Endothelial cell of umbilical vein (primary cell): Measurements from ENCODE around the gene PLCB4. TPM values are rescaled to one million over a fixed set of nuclear protein-coding genes. Genes with fewer than 3 reads are reported as not detected.

Experiments used
- BruUV-seq: library from RNA; stranded (reverse); fragments of 400-500 nt; replicated peaks from 2 replicates; lab custom pipeline; 2021; lab: Mats Ljungman, UMichigan
- CTCF ChIA-PET: fragments of 300-600, 350-600 bp; sonication (Branson Sonifier 250); formaldehyde crosslinking; loops from one replicate; lab custom pipeline; 2021; ENCODE audit warnings: antibody characterized with exemption, inconsistent platforms; lab: Charles Lee
- POLR2A ChIA-PET: fragments of 300-600, 350-600 bp; sonication (Branson Sonifier 250); formaldehyde crosslinking; loops from one replicate; lab custom pipeline; 2021; ENCODE audit warnings: antibody characterized with exemption, inconsistent platforms; lab: Charles Lee
- DNase-seq: peaks from one replicate; pipeline ENCODE4 v3.0.0-alpha.2; 2011; ENCODE audit warnings: low read depth, low spot score
- FAIRE-seq: peaks from 2 replicates; lab custom pipeline; 2011; peaks lifted over from hg19 to GRCh38; lab: Jason Lieb, UNC
- H2AFZ ChIP-seq: 2 replicates; pipeline ENCODE4 v1.6.0; 2012; ENCODE audit warnings: low read depth, low read length, control low read depth, inconsistent platforms
- H3K27ac ChIP-seq: 2 replicates; pipeline ENCODE4 v1.5.1; 2011; ENCODE audit warnings: low read depth, mild to moderate bottlenecking, control low read depth, low read length, moderate library complexity; ENCODE audit not compliant: insufficient read depth
- H3K27me3 ChIP-seq, 2 experiments: 2 replicates each; pipeline versions ENCODE4 v1.6.0 to v1.6.1; 2011; ENCODE audit warnings: low read length in 2 of 2, mixed read lengths in 1 of 2; ENCODE audit not compliant: control insufficient read depth in 2 of 2, insufficient read depth in 2 of 2
- H3K36me3 ChIP-seq, 2 experiments: 2 replicates in 1 of 2; 3 replicates in 1 of 2; pipeline ENCODE4 v1.5.1; 2011; ENCODE audit warnings: low read length in 2 of 2, mild to moderate bottlenecking in 1 of 2, moderate library complexity in 1 of 2; ENCODE audit not compliant: control insufficient read depth in 2 of 2, insufficient read depth in 2 of 2; ENCODE audit errors: extremely low read depth in 1 of 2
- H3K4me1 ChIP-seq: 3 replicates; pipeline ENCODE4 v1.5.1; 2011; ENCODE audit warnings: mild to moderate bottlenecking, low read length; ENCODE audit not compliant: control insufficient read depth, insufficient read depth; ENCODE audit errors: extremely low read depth
- H3K4me2 ChIP-seq: 2 replicates; pipeline ENCODE4 v1.6.1; 2011; ENCODE audit warnings: low read length, control low read depth, mixed read lengths; ENCODE audit not compliant: insufficient read depth
- H3K4me3 ChIP-seq, 3 experiments: fragments of 200-600 bp in 1 of 3; sonication (generic), shearing (Covaris generic) in 1 of 3; replicated peaks in 1 of 3; 2 replicates each; pipeline ENCODE4 v1.5.1; 2011 to 2016; ENCODE audit warnings: control low read depth in 3 of 3, low read length in 3 of 3, mild to moderate bottlenecking in 2 of 3, inconsistent platforms in 1 of 3, low read depth in 1 of 3, moderate library complexity in 1 of 3; ENCODE audit not compliant: insufficient read depth in 1 of 3
- H3K79me2 ChIP-seq: 2 replicates; pipeline ENCODE4 v1.6.0; 2012; ENCODE audit warnings: low read length, inconsistent platforms; ENCODE audit not compliant: control insufficient read depth, insufficient read depth
- H3K9ac ChIP-seq: replicated peaks from 2 replicates; pipeline ENCODE3; 2011; ENCODE audit warnings: low read length, control low read depth; ENCODE audit not compliant: insufficient read depth; ENCODE audit errors: extremely low read depth
- H3K9me1 ChIP-seq: replicated peaks from 3 replicates; pipeline ENCODE4 v1.6.0; 2011; ENCODE audit warnings: mild to moderate bottlenecking, low read length; ENCODE audit not compliant: control insufficient read depth, insufficient read depth; ENCODE audit errors: extremely low read depth
- H3K9me3 ChIP-seq: replicated peaks from 2 replicates; pipeline ENCODE4 v1.5.1; 2012; ENCODE audit warnings: low read length, inconsistent platforms; ENCODE audit not compliant: control insufficient read depth, insufficient read depth
- H4K20me1 ChIP-seq: replicated peaks from 2 replicates; pipeline ENCODE3; 2011; ENCODE audit warnings: mild to moderate bottlenecking, low read length; ENCODE audit not compliant: control insufficient read depth, insufficient read depth; ENCODE audit errors: extremely low read depth
- EZH2 ChIP-seq: IDR thresholded peaks from 2 replicates; pipeline ENCODE4 v1.6.1; 2012; ENCODE audit warnings: borderline replicate concordance, low read depth, mild to moderate bottlenecking, moderate library complexity, low read length, inconsistent platforms; ENCODE audit not compliant: severe bottlenecking
- FOS ChIP-seq: IDR thresholded peaks from 2 replicates; pipeline ENCODE4 v1.6.1; 2011; ENCODE audit warnings: mild to moderate bottlenecking, low read length, moderate library complexity, borderline replicate concordance; ENCODE audit not compliant: insufficient read depth
- GATA2 ChIP-seq: IDR thresholded peaks from 2 replicates; pipeline ENCODE4 v1.7.0; 2011; ENCODE audit warnings: low read depth, mild to moderate bottlenecking, moderate library complexity, mixed read lengths, low read length; ENCODE audit not compliant: insufficient read length, insufficient read depth
- JUN ChIP-seq: IDR thresholded peaks from 2 replicates; pipeline ENCODE4 v1.6.1; 2011; ENCODE audit warnings: borderline replicate concordance, low read depth; ENCODE audit not compliant: insufficient read length, insufficient read depth
- MYC ChIP-seq: IDR thresholded peaks from one replicate; pipeline ENCODE4 v1.6.1; 2011; ENCODE audit warnings: mild to moderate bottlenecking, low read depth, low read length
- POLR2A ChIP-seq: IDR thresholded peaks from 2 replicates; pipeline ENCODE4 v1.6.1; 2012; ENCODE audit warnings: low read depth, mild to moderate bottlenecking, control low read depth, low read length
- POLR2AphosphoS5 ChIP-seq: IDR thresholded peaks from 2 replicates; pipeline ENCODE4 v1.6.1; 2012; ENCODE audit warnings: low read depth, mild to moderate bottlenecking, control low read depth, low read length, moderate library complexity; ENCODE audit not compliant: insufficient read depth
- dilution Hi-C: fragments of 300-500 bp; cut with MboI; formaldehyde crosslinking; loops from one replicate; pipeline ENCODE4 v1.15.0; 2019; ENCODE audit warnings: low sequenced_read_pairs; ENCODE audit not compliant: extremely low pct_ligation_motif_present
- intact Hi-C: fragments of 100-400 bp; cut with micrococcal nuclease; formaldehyde crosslinking; loops from one replicate; pipeline ENCODE4 v1.10.0; 2022
- polyA plus RNA-seq, 4 experiments: library from polyadenylated mRNA; depleted of rRNA in 3 of 4; stranded (reverse) in 3 of 4; unstranded in 1 of 4; fragments of >200 nt; gene quantifications; 2 replicates each; pipeline versions ENCODE4 v1.2.1 to v1.2.3, GENCODE V29; 2011 to 2012; ENCODE audit warnings: missing spikeins in 1 of 4
- total RNA-seq: library from RNA; stranded (reverse); gene quantifications from 2 replicates; pipeline ENCODE4 v1.2.3, GENCODE V29; 2021
- TF ChIP-seq, protein P1 (sequence below), 2 donors: IDR thresholded peaks; 1 replicate in 1 of 2; 2 replicates in 1 of 2; pipeline ENCODE4 v1.5.1; 2011; ENCODE audit warnings: low read length in 2 of 2, mild to moderate bottlenecking in 2 of 2, moderate library complexity in 2 of 2, control low read depth in 1 of 2, inconsistent platforms in 1 of 2, low read depth in 1 of 2; ENCODE audit not compliant: insufficient read depth in 1 of 2; ENCODE audit errors: extremely low read depth in 1 of 2
- TF ChIP-seq, protein P2 (sequence below): IDR thresholded peaks from 2 replicates; pipeline ENCODE4 v1.6.1; 2011; ENCODE audit not compliant: insufficient read depth, insufficient read length

PLCB4 gene
- total and polyA plus RNA-seq, 2 donors (not counting 3 experiments of a cell fraction or from before 2014, with no cell fraction given), result 0.37 to 1.7 TPM

GRCh38 chr20:9220874-9221547, 152.1 kb downstream of the PLCB4 start:
- no TSS peak for BruUV-seq
- Histone ChIP-seq H3K4me1 (no peaks in the 10 kb centered on the region), H4K20me1 (no peaks in the 10 kb centered on the region), H3K9me1 (no peaks in the 10 kb centered on the region), H3K4me3 (no peak overlapping the region), H2AFZ (no peak overlapping the region), H3K9me3 (no peaks in the 10 kb centered on the region), H3K36me3 (no peaks in the 10 kb centered on the region), H3K27me3 (no peaks in the 10 kb centered on the region), H3K9ac (no peak overlapping the region), H3K79me2 (no peaks in the 10 kb centered on the region), H3K27ac (no peak overlapping the region), H3K4me2 (no peak overlapping the region)
- DNase-seq (no peak), FAIRE-seq (no peak)
- ChIA-PET POLR2A (no interaction called here), CTCF (interaction anchor here (0.9 kb wide), 1 partner anchor 124 kb away, joined by 3 read pairs; no protein-coding TSS in a partner anchor)
- intact Hi-C loops (no loop called here), dilution Hi-C loops (no loop called here)
- TF ChIP-seq GATA2, result no peak
- TF ChIP-seq, protein P1, sequence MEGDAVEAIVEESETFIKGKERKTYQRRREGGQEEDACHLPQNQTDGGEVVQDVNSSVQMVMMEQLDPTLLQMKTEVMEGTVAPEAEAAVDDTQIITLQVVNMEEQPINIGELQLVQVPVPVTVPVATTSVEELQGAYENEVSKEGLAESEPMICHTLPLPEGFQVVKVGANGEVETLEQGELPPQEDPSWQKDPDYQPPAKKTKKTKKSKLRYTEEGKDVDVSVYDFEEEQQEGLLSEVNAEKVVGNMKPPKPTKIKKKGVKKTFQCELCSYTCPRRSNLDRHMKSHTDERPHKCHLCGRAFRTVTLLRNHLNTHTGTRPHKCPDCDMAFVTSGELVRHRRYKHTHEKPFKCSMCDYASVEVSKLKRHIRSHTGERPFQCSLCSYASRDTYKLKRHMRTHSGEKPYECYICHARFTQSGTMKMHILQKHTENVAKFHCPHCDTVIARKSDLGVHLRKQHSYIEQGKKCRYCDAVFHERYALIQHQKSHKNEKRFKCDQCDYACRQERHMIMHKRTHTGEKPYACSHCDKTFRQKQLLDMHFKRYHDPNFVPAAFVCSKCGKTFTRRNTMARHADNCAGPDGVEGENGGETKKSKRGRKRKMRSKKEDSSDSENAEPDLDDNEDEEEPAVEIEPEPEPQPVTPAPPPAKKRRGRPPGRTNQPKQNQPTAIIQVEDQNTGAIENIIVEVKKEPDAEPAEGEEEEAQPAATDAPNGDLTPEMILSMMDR (IDR thresholded peaks at IDR 0.05; ENCODE audit: extremely low read depth in 1 of 2, insufficient read depth in 1 of 2, low read depth in 1 of 2, low read length in 2 of 2), result no peak
- TF ChIP-seq POLR2AphosphoS5, result no peak
- TF ChIP-seq FOS, result no peak
- no peak for TF ChIP-seq EZH2
- no peak for TF ChIP-seq MYC
- TF ChIP-seq, protein P2, sequence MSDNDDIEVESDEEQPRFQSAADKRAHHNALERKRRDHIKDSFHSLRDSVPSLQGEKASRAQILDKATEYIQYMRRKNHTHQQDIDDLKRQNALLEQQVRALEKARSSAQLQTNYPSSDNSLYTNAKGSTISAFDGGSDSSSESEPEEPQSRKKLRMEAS, result no peak
- TF ChIP-seq JUN, result no peak
- TF ChIP-seq POLR2A, result no peak
